ENCODE measurements around the gene MSL3B.

GRCh38 chr2:233829193-233830110 lies 38.7 kb downstream of the MSL3B start:
- TF ChIP-seq POLR2A (IDR thresholded peaks at IDR 0.05) (no peak), CTCF (IDR thresholded peaks at IDR 0.05) (no peak)

Measured in adrenal gland (tissue), 5 donors.